SK-N-SH (cell line): ENCODE data around the gene ACIN1. TPM values are rescaled to one million over a fixed set of nuclear protein-coding genes. Genes with fewer than 3 reads are reported as not detected.

Experiments used
- CTCF ChIA-PET: fragments of 300-600, 350-600 bp; formaldehyde crosslinking; extraction: SDS; loops from one replicate; lab custom pipeline; 2021; lab: Yijun Ruan, JAX
- POLR2A ChIA-PET: fragments of 350-600 bp; sonication (Branson Sonifier 250); formaldehyde crosslinking; extraction: SDS; loops from one replicate; lab custom pipeline; 2020; ENCODE audit warnings: antibody characterized with exemption, inconsistent platforms; lab: Yijun Ruan, JAX
- DNase-seq: peaks from one replicate; pipeline ENCODE4 v3.0.0; 2012
- H2AFZ ChIP-seq: fragments of 200-600 bp; sonication (generic); 2 replicates; pipeline ENCODE4 v1.8.1; 2016; ENCODE audit warnings: antibody characterized with exemption, mild to moderate bottlenecking, low read depth
- H3F3A ChIP-seq: fragments of 200-600 bp; sonication (generic); replicated peaks from 2 replicates; pipeline ENCODE3; 2016; ENCODE audit warnings: antibody characterized with exemption, mild to moderate bottlenecking; ENCODE audit not compliant: insufficient read depth
- H3K27ac ChIP-seq, 2 experiments: fragments of 200-500 bp in 1 of 2; fragments of 200-600 bp in 1 of 2; sonication (Bioruptor generic) in 1 of 2; sonication (generic), shearing (Covaris generic) in 1 of 2; 2 replicates each; pipeline versions ENCODE4 v1.5.1 to v1.6.1; 2014 to 2016; ENCODE audit warnings: low read depth in 2 of 2, inconsistent platforms in 1 of 2, low read length in 1 of 2, mild to moderate bottlenecking in 1 of 2, mixed read lengths in 1 of 2
- H3K27me3 ChIP-seq: fragments of 200-600 bp; sonication (generic), shearing (Covaris generic); 2 replicates; pipeline ENCODE4 v1.6.1; 2016; ENCODE audit warnings: mixed run types; ENCODE audit not compliant: insufficient read depth
- H3K36me3 ChIP-seq, 2 experiments: fragments of 200-500 bp in 1 of 2; fragments of 200-600 bp in 1 of 2; sonication (Bioruptor generic) in 1 of 2; sonication (generic) in 1 of 2; replicated peaks in 1 of 2; 2 replicates each; pipeline versions ENCODE3 to v1.5.1; 2014 to 2016; ENCODE audit warnings: low read length in 1 of 2, mild to moderate bottlenecking in 1 of 2; ENCODE audit not compliant: insufficient read depth in 2 of 2, control insufficient read depth in 1 of 2
- H3K4me1 ChIP-seq, 2 experiments: fragments of 200-500 bp in 1 of 2; fragments of 200-600 bp in 1 of 2; sonication (Bioruptor generic) in 1 of 2; sonication (generic), shearing (Covaris generic) in 1 of 2; 2 replicates each; pipeline versions ENCODE4 v1.5.1 to v1.6.1; 2014 to 2016; ENCODE audit warnings: low read depth in 1 of 2, low read length in 1 of 2, mixed run types in 1 of 2; ENCODE audit not compliant: insufficient read depth in 2 of 2, control insufficient read depth in 1 of 2
- H3K4me2 ChIP-seq: fragments of 200-600 bp; sonication (generic), shearing (Covaris generic); 2 replicates; pipeline ENCODE4 v1.6.1; 2017; ENCODE audit warnings: mixed run types
- H3K4me3 ChIP-seq, 2 experiments: fragments of 200-500 bp in 1 of 2; fragments of 200-600 bp in 1 of 2; sonication (Bioruptor generic) in 1 of 2; sonication (generic), shearing (Covaris generic) in 1 of 2; 2 replicates each; pipeline versions ENCODE4 v1.5.1 to v1.8.1; 2014 to 2016; ENCODE audit warnings: low read depth in 2 of 2, inconsistent platforms in 1 of 2, low read length in 1 of 2, mild to moderate bottlenecking in 1 of 2, mixed read lengths in 1 of 2, moderate library complexity in 1 of 2
- H3K79me2 ChIP-seq: fragments of 200-600 bp; sonication (generic); 2 replicates; pipeline ENCODE4 v1.8.1; 2017; ENCODE audit warnings: mild to moderate bottlenecking; ENCODE audit not compliant: insufficient read depth
- H3K9ac ChIP-seq: fragments of 200-600 bp; sonication (generic); 2 replicates; pipeline ENCODE4 v1.6.1; 2017; ENCODE audit warnings: mixed run types
- H3K9me2 ChIP-seq: fragments of 200-600 bp; sonication (generic); 2 replicates; pipeline ENCODE4 v1.6.1; 2017; ENCODE audit warnings: mixed run types
- H3K9me3 ChIP-seq: fragments of 200-600 bp; sonication (generic); 2 replicates; pipeline ENCODE4 v1.6.1; 2017; ENCODE audit warnings: mixed run types, mild to moderate bottlenecking, moderate library complexity
- H4K20me1 ChIP-seq: fragments of 200-600 bp; sonication (generic); 2 replicates; pipeline ENCODE4 v1.6.1; 2017; ENCODE audit warnings: mild to moderate bottlenecking, mixed run types; ENCODE audit not compliant: insufficient read depth
- CHD2 ChIP-seq: fragments of 150-350 bp; IDR thresholded peaks from 2 replicates; pipeline ENCODE4 v1.6.1; 2018; ENCODE audit warnings: low read length; ENCODE audit not compliant: partially characterized antibody
- CTCF ChIP-seq: fragments of 200-600 bp; sonication (generic); IDR thresholded peaks from 2 replicates; pipeline ENCODE4 v1.6.1; 2017; ENCODE audit warnings: antibody characterized with exemption, mild to moderate bottlenecking, moderate library complexity
- ELF1 ChIP-seq: IDR thresholded peaks from 2 replicates; pipeline ENCODE4 v1.4.0; 2012
- EP300 ChIP-seq, 2 experiments: IDR thresholded peaks; 2 replicates each; pipeline versions ENCODE4 v1.4.0 to v1.6.1; 2012; ENCODE audit warnings: borderline replicate concordance in 1 of 2, low read depth in 1 of 2, low read length in 1 of 2
- EZH2phosphoT487 ChIP-seq: fragments of 200-600 bp; sonication (generic); IDR thresholded peaks from 2 replicates; pipeline ENCODE4 v1.6.1; 2017; ENCODE audit warnings: low read depth, mixed run types, mild to moderate bottlenecking, antibody characterized with exemption, moderate library complexity, borderline replicate concordance
- FOXM1 ChIP-seq: IDR thresholded peaks from 2 replicates; pipeline ENCODE4 v1.4.0; 2012; ENCODE audit warnings: low read depth, mild to moderate bottlenecking
- GABPA ChIP-seq: IDR thresholded peaks from 2 replicates; pipeline ENCODE4 v1.4.0; 2012; ENCODE audit warnings: low read depth, mild to moderate bottlenecking
- GATA2 ChIP-seq: sonication (generic); formaldehyde crosslinking; IDR thresholded peaks from 2 replicates; pipeline ENCODE4 v1.5.0; 2020; ENCODE audit warnings: mild to moderate bottlenecking, missing genetic modification reagents
- JUND ChIP-seq: IDR thresholded peaks from 2 replicates; pipeline ENCODE4 v1.4.0; 2012
- MEF2A ChIP-seq: IDR thresholded peaks from 2 replicates; pipeline ENCODE4 v1.4.0; 2012; ENCODE audit warnings: low read depth, borderline replicate concordance
- MXI1 ChIP-seq: IDR thresholded peaks from 2 replicates; pipeline ENCODE4 v1.6.1; 2012; ENCODE audit warnings: mild to moderate bottlenecking, low read depth, low read length, improper control_type of control experiment
- NFIC ChIP-seq: IDR thresholded peaks from 2 replicates; pipeline ENCODE4 v1.4.0; 2012; ENCODE audit warnings: borderline replicate concordance
- NRF1 ChIP-seq: IDR thresholded peaks from 2 replicates; pipeline ENCODE4 v1.6.1; 2012; ENCODE audit warnings: low read depth, mild to moderate bottlenecking, low read length
- POLR2AphosphoS5 ChIP-seq: IDR thresholded peaks from 2 replicates; pipeline ENCODE4 v1.6.1; 2012; ENCODE audit warnings: low read depth, low read length
- RAD21 ChIP-seq: IDR thresholded peaks from 2 replicates; pipeline ENCODE4 v1.6.1; 2012; ENCODE audit warnings: mild to moderate bottlenecking, low read length
- RCOR1 ChIP-seq: fragments of 150-350 bp; IDR thresholded peaks from 2 replicates; pipeline ENCODE4 v1.6.1; 2017; ENCODE audit warnings: antibody characterized with exemption, low read length
- REST ChIP-seq: IDR thresholded peaks from 2 replicates; pipeline ENCODE4 v1.6.1; 2012; ENCODE audit warnings: mild to moderate bottlenecking, low read depth, low read length, moderate library complexity
- RFX5 ChIP-seq: IDR thresholded peaks from 2 replicates; pipeline ENCODE4 v1.6.1; 2012; ENCODE audit warnings: mild to moderate bottlenecking, improper control_type of control experiment, low read length
- SMC3 ChIP-seq: IDR thresholded peaks from 2 replicates; pipeline ENCODE4 v1.6.1; 2012; ENCODE audit warnings: low read depth, low read length, improper control_type of control experiment
- TCF12 ChIP-seq: IDR thresholded peaks from 2 replicates; pipeline ENCODE4 v1.4.0; 2012
- TEAD4 ChIP-seq: IDR thresholded peaks from 2 replicates; pipeline ENCODE4 v1.4.0; 2012; ENCODE audit warnings: mild to moderate bottlenecking, borderline replicate concordance; ENCODE audit not compliant: insufficient read depth
- USF1 ChIP-seq: IDR thresholded peaks from 2 replicates; pipeline ENCODE4 v1.4.0; 2012; ENCODE audit warnings: low read depth, borderline replicate concordance
- WGBS: methylation state at CpG from one replicate; pipeline ENCODE4 v1.1.6; 2017; ENCODE audit warnings: low lambda C conversion rate; 5-methylcytosine and 5-hydroxymethylcytosine counted together
- polyA plus RNA-seq, 3 experiments: library from polyadenylated mRNA; depleted of rRNA; stranded (reverse); fragments of >200 nt; gene quantifications; 2 replicates each; pipeline ENCODE4 v1.2.3, GENCODE V29; 2012
- TF ChIP-seq, protein P1 (sequence below): fragments of 150-350 bp; IDR thresholded peaks from 2 replicates; pipeline ENCODE4 v1.6.1; 2017; ENCODE audit warnings: antibody characterized with exemption, low read length, low read depth, borderline replicate concordance
- TF ChIP-seq, protein P2 (sequence below): IDR thresholded peaks from 2 replicates; pipeline ENCODE4; 2012

Gene ACIN1
- polyA plus RNA-seq, 1 of the 3 experiments (the other 2 are of a cell fraction) = 159 TPM

GRCh38 chr14:23057757-23058653, 36.9 kb downstream of the ACIN1 start:
- POLR2A ChIA-PET = interaction anchor here (0.9 to 3.9 kb wide), 12 partner anchors 11 to 80 kb away, joined by 3 to 33 read pairs (median 6); partner anchors contain the start of genes ACIN1, AJUBA and C14orf119
- TF ChIP-seq POLR2AphosphoS5 (peak; percentile 78), ELF1 (no peak), NFIC (0 out of 2 replicates have a peak, but pooled peaks have one; percentile 21), GATA2 (CRISPR knock-in tag) (no peak), JUND (no peak), EP300 (IDR thresholded peaks at IDR 0.05; ENCODE audit: borderline replicate concordance in 1 of 2, low read depth in 1 of 2, low read length in 1 of 2) (no peak), CHD2 (peak; percentile 71), TCF12 (no peak; the same call in 1 of the 2 replicates), MEF2A (no peak), NRF1 (no peak), RCOR1 (0 out of 2 replicates have a peak, but pooled peaks have one; percentile 12), FOXM1 (no peak), RAD21 (peak; percentile 81), CTCF (peak; percentile 94), GABPA (no peak), USF1 (no peak), TEAD4 (no peak), SMC3 (peak; percentile 89), REST (no peak), MXI1 (peak; percentile 18; the same call in 1 of the 2 replicates), RFX5 (no peak), EZH2phosphoT487 (no peak)
- TF ChIP-seq, protein P1, sequence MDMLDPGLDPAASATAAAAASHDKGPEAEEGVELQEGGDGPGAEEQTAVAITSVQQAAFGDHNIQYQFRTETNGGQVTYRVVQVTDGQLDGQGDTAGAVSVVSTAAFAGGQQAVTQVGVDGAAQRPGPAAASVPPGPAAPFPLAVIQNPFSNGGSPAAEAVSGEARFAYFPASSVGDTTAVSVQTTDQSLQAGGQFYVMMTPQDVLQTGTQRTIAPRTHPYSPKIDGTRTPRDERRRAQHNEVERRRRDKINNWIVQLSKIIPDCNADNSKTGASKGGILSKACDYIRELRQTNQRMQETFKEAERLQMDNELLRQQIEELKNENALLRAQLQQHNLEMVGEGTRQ = no peak
- TF ChIP-seq, protein P2, sequence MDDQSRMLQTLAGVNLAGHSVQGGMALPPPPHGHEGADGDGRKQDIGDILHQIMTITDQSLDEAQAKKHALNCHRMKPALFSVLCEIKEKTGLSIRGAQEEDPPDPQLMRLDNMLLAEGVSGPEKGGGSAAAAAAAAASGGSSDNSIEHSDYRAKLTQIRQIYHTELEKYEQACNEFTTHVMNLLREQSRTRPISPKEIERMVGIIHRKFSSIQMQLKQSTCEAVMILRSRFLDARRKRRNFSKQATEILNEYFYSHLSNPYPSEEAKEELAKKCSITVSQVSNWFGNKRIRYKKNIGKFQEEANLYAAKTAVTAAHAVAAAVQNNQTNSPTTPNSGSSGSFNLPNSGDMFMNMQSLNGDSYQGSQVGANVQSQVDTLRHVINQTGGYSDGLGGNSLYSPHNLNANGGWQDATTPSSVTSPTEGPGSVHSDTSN = no peak

More at GRCh38 chr14:23057757-23058653, 36.9 kb downstream of the ACIN1 start:
- CTCF ChIA-PET = interaction anchor here (0.6 to 33.1 kb wide), 40 partner anchors 11 to 501 kb away, joined by 3 to 1566 read pairs (median 5); partner anchors contain the start of genes ACIN1, AJUBA, C14orf119 and HOMEZ
- Histone ChIP-seq H3K9me2 (no peaks in the 10 kb centered on the region), H3K4me2 (peak overlapping the region; percentile 99), H3K36me3 (peaks cover 28 to 39% of the 10 kb centered on the region in 2 experiments), H4K20me1 (no peaks in the 10 kb centered on the region; the same call in 1 of the 2 replicates), H2AFZ (no peak overlapping the region), H3K27me3 (no peaks in the 10 kb centered on the region), H3F3A (peaks cover 46% of the 10 kb centered on the region), H3K79me2 (peaks cover 15% of the 10 kb centered on the region; the same call in 1 of the 2 replicates), H3K4me1 (peaks cover 27 to 28% of the 10 kb centered on the region in 2 experiments; a peak in 3 of 4 replicates), H3K9ac (peak overlapping the region; percentile 56; the same call in 1 of the 2 replicates), H3K27ac (peak overlapping the region; percentile 62 to 90; a peak in 3 of 4 replicates), H3K4me3 (peak overlapping the region; percentile 62 to 82), H3K9me3 (no peaks in the 10 kb centered on the region)
- DNase-seq = peak; percentile 92
- WGBS = 4% methylated on average over 23 of the region's 51 CpGs
